Measurements from ENCODE around the gene NRP1.

Gene NRP1

GRCh38 chr10:33260403-33261149 is 73.9 kb downstream of the NRP1 start:
- DNase-seq (ENCODE audit: low read depth): no peak

GRCh38 chr10:33258967-33259366 is 75.5 kb downstream of the NRP1 start:
- DNase-seq (ENCODE audit: low read depth): no peak

GRCh38 chr10:33257439-33258080 is 76.9 kb downstream of the NRP1 start:
- DNase-seq (ENCODE audit: low read depth): no peak

- no peak for DNase-seq (ENCODE audit: low read depth)
These were observed 78.0 kb downstream of the NRP1 start for GRCh38 chr10:33256458-33256857.

GRCh38 chr10:33254556-33255160 is 79.8 kb downstream of the NRP1 start:
- DNase-seq (ENCODE audit: low read depth): no peak

- no peak for DNase-seq (ENCODE audit: low read depth)
These were observed 81.1 kb downstream of the NRP1 start for GRCh38 chr10:33253411-33253810.

- no peak for DNase-seq (ENCODE audit: low read depth)
These were observed 81.7 kb downstream of the NRP1 start for GRCh38 chr10:33252794-33253203.

- DNase-seq (ENCODE audit: low read depth): no peak
These were observed 82.1 kb downstream of the NRP1 start for GRCh38 chr10:33252324-33252723.

GRCh38 chr10:33249659-33250345 is 84.7 kb downstream of the NRP1 start:
- no peak for DNase-seq (ENCODE audit: low read depth)

- no peak for DNase-seq (ENCODE audit: low read depth)
These were observed 85.3 kb downstream of the NRP1 start for GRCh38 chr10:33249137-33249536.

GRCh38 chr10:33248638-33249037 is 85.8 kb downstream of the NRP1 start:
- no peak for DNase-seq (ENCODE audit: low read depth)

- DNase-seq (ENCODE audit: low read depth): no peak
These were observed 87.1 kb downstream of the NRP1 start for GRCh38 chr10:33247221-33247922.

- DNase-seq (ENCODE audit: low read depth): no peak
These were observed 89.1 kb downstream of the NRP1 start for GRCh38 chr10:33245343-33245742.

- DNase-seq (ENCODE audit: low read depth): no peak
These were observed 90.0 kb downstream of the NRP1 start for GRCh38 chr10:33244354-33244967.

GRCh38 chr10:33243703-33244102 is 90.8 kb downstream of the NRP1 start:
- no peak for DNase-seq (ENCODE audit: low read depth)

- DNase-seq (ENCODE audit: low read depth): no peak
These were observed 91.5 kb downstream of the NRP1 start for GRCh38 chr10:33242931-33243330.

- DNase-seq (ENCODE audit: low read depth): no peak
These were observed 93.1 kb downstream of the NRP1 start for GRCh38 chr10:33241351-33241750.

GRCh38 chr10:33240931-33241330 is 93.5 kb downstream of the NRP1 start:
- no peak for DNase-seq (ENCODE audit: low read depth)

- DNase-seq (ENCODE audit: low read depth): no peak
These were observed 94.2 kb downstream of the NRP1 start for GRCh38 chr10:33240258-33240657.

- no peak for DNase-seq (ENCODE audit: low read depth)
These were observed 95.2 kb downstream of the NRP1 start for GRCh38 chr10:33239257-33239656.

- no peak for DNase-seq (ENCODE audit: low read depth)
These were observed 95.8 kb downstream of the NRP1 start for GRCh38 chr10:33238643-33239042.
